Peyer's patch (tissue), 4 donors: ENCODE results near the gene SASH1.

Experiments used
- CTCF ChIP-seq, 6 experiments: fragments of 450-650 bp in 4 of 6; fragments of 200-600 bp in 2 of 6; sonication (generic) in 1 of 6; IDR thresholded peaks; one replicate each; pipeline ENCODE4 v1.5.1; 2017 to 2019; ENCODE audit warnings: antibody characterized with exemption in 6 of 6, mild to moderate bottlenecking in 3 of 6, moderate library complexity in 1 of 6
- POLR2A ChIP-seq, 2 donors: fragments of 450-650 bp; IDR thresholded peaks; one replicate each; pipeline ENCODE4 v1.5.1; 2017; ENCODE audit warnings: antibody characterized with exemption in 2 of 2, mild to moderate bottlenecking in 2 of 2, moderate library complexity in 2 of 2

- TF ChIP-seq CTCF (IDR thresholded peaks at IDR 0.05) (no peak), POLR2A (IDR thresholded peaks at IDR 0.05) (no peak)
These were observed 40.2 kb downstream of the SASH1 start for GRCh38 chr6:148382861-148383260.
